HG03354 (cell line): ENCODE measurements around the gene RBM33.
A peak's percentile ranks its signal among the peaks of the same experiment; 100 is the strongest.

Source experiments
- ATAC-seq: cut with Tn5 transposase; IDR thresholded peaks from one replicate; pipeline ENCODE4 v1.9.1; 2021; ENCODE audit warnings: mild to moderate bottlenecking; ENCODE audit not compliant: unreplicated experiment, poor library complexity, severe bottlenecking

The RBM33 gene

DNA sequence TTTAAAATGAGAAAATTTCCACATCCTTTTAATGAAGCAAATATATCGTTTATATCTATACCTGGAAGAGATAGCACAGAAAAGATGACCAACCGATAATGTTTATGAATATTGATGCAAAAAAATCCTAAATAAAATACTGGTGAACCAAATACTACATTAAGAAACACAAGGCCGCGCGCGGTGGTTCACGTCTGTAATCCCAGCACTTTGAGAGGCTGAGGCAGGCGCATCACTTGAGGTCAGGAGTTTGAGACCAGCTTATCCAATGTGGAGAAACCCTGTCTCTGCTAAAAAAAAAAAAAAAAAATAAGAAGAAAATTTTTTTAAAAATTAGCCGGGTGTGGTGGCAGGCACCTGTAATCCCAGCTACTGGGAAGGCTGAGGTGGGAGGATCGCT is 142.0 kb downstream of the RBM33 start:
- no peak for ATAC-seq

DNA sequence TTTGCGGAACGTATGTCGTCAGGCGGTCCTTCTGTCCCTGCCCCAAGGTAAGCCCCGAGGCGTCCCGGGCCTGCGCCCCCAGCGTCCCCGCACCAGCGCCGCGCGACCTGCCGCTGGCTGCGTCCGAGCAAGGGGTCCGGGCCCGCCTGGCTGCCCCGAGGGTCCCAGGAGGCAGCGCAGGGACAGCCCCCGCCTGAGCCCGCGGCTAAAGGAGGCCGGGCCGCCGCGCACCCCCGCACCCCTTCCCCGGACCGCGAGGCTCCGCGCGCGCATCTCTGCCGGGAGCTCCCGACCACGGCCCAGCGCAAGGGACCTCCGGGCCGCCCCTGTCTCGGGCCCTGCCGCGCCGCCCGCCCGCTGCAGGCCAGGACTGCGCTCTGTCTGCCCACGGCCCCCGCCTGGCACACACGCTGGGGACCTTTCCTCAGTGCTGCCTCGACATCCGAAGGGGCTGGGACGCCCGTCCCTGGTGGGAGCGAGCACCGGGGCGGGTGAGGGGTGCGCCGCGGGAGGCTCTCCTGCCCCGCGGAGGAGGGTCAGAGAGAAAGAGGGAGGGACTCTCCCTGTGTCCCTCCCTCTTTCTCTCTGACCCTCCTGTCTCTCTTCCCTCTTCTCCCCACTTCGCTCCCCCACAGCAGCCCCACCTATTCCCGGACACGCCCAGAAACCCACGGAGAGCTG is 142.8 kb downstream of the RBM33 start:
- ATAC-seq: peak; percentile 33

DNA sequence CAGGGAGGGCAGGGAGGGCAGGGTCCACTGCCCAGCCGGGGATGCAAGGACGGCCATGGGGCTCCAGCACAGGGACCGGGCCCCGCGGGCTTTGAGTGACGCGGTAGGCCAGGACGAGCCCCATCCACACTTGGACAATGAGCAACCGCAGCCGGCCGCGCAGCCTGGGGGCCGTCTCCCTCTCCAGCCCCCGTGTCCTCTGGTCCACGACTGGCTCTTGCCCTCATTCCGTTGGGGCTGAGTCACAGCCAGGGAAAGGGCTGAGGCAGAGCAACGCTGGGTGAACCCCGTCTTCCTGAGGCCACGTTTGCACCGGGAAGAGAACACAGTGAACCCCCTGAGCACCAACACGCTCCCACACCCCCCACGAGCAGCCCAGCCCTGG is 144.1 kb downstream of the RBM33 start:
- no peak for ATAC-seq

DNA sequence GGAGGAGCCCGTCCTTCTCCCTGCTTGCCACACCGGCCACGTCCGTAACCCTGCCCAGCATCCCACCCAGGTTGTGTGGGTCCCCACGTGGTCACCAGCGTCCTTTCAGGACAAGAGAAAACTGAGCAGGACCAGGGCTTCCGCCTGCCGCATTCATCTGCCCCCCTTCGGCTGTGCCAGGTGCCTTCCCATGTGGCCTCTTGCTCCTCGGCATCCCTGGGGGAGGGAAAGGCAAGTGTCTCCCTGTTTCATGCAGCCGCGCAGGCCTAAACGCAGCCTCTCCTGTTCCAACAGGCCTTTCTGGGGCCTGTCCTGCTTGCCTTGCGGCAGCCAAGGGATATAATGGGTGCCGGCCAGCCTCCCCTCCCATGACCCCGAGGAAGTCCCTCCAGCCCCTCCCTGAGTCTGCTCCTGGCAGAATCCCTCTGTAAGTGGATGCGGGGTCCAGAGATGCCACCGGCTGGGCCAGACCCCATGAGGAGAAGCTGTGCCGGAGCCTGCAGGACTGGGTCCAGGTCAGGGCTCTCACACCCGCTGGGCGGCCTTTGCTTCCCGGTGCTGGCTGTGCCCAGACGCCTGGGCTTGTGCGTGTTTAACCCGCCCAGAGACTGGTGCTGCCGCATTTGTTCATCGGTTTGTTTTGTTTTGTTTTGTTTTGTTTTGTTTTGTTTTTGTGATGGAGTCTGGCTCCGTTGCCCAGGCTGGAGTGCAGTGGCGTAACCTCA is 144.7 kb downstream of the RBM33 start:
- ATAC-seq: no peak

DNA sequence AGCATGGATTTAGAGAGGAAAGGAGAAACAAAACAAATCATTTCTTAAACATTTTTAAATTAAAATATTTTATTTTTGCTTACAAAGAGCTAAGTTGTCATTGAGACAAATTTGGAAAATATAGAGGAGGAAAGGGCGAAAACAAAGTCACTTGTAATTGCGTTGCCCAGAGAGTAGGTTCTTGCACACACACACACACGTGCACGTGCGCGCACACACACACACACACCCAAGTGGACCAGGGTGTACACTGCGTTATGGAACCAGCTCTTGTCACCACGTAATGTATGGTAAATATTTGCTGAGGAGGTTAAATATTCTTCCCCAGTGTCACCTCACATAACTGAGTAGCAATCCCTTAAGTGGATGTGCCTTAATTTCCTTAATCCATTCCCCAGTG is 146.2 kb downstream of the RBM33 start:
- no peak for ATAC-seq

DNA sequence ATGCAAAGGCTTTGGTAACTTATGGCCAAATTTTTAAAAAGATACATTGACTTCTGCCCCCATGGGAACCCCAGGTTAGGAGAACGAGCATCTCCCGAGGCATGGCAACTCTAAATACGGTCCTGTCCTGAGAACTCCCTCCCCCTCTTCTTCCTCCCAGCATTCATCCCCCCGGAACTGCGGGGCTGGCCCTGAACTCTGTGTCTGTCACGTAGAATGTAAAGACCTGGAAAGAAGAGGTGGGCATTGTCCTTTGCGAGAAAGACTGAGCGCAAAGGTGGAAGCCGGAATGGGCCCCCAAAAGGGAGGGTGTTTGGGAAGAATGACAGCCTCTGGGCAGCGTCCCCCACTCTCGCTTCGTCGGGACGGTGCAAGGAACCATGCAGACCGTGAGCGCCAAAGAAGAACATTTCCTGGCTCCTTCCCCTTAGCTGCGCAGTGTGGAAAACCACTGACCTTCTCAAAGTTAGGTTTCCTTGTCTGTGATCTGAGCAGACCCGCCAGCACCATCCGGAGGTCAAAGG is 146.8 kb downstream of the RBM33 start:
- ATAC-seq: no peak

DNA sequence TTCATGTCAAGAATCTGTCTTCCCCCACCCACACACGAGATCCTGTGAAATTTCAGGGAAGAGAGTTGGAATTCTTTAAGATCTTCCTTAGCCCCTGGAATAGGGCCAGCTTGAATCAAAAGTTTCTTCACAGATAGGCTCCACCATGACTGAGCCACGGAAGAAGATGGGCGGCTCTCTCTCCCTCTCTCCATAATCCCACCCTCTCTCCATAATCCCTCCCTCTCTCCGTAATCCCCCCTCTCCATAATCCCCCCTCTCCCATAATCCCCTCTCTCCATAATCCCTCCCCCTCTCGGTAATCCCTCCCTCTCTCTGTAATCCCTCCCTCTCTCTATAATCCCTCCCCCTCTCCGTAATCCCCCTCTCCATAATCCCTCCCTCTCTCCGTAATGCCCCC is 147.4 kb downstream of the RBM33 start:
- no peak for ATAC-seq

DNA sequence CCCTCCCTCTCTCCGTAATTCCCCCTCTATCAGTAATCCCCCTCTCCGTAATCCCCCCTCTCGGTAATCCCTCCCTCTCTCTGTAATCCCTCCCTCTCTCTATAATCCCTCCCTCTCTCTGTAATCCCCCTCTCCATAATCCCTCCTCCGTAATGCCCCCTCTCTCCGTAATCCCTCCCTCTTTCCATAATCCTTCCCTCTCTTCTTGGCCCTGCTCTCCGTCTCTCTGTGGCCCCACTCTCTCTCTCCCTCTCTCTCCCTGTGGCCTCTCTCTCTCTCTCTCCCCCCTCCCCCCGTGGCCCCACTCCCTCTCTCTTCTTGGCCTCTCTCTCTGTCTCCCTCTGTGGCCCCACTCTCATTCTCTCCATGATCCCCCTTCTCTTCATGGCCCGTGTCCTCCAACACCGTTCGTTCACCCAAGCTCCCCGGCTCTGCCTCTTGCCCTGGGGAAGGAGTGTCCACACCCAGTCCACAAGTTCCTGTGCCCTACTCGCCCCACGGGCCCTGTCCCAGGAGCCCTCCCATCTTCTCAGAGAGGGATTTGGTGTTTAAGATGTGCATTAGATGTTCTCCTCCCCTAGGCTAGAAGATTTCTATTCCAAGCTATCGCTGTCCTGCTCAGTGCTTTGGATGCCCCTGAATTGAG is 148.0 kb downstream of the RBM33 start:
- no peak for ATAC-seq

DNA sequence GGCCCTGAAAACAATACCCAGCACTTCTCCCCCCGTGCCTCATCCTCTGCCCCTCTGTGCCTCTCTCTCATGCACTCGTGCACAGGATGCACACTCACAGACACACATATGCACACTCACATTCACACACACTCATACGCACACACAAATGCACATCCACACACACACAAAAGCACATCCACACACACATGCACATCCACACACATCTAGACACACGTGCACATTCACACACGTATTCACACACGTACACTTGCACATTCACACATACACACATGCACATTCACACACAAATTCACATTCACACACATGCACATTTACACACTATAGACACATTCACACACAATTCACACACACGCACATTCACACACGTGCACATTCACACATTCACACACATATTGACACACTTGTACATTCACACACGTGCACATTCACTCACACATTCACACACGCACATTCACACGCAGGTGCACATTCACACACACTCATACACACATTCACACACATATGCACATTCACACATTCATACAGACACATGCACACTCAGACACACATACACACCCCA is 148.6 kb downstream of the RBM33 start:
- ATAC-seq: no peak

DNA sequence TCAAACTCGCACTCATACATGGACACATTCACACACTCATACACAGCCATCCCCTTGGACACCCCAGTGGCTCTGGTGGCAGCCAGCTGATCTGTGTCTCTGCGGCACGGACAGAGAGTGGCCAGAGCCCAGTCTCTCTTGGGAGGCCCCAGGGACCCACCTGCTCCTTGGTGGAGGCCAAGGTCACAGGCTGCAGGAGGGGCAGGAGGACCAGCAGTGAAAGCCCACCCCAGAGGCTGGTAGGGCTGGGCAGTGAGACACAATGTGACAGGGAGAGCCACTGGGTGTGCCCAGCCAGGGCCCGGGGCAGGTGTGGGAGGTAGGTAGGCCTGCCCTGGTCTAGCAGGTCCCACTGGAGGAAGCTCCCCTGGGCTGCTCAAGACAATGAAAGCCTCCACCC is 149.3 kb downstream of the RBM33 start:
- no peak for ATAC-seq

DNA sequence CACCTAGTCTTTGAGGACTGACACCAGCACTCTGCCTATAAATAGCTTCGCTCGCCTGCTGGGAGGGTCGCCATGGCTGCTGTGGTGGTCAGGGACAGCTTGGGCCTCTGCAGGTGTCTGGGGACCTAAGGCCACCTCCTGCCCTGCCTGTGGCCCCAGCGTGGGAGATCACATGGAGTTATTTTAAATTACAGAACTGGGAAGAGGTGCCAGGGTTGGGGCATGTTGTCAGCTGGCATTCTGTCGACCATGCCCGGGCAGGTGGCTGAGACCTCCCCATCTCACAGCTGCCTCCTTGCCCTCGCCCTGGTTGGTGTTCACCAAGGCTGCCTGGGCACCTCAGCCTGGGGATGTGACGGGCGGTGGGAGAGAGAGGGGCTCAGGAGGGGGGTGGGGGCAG is 149.7 kb downstream of the RBM33 start:
- ATAC-seq: no peak

DNA sequence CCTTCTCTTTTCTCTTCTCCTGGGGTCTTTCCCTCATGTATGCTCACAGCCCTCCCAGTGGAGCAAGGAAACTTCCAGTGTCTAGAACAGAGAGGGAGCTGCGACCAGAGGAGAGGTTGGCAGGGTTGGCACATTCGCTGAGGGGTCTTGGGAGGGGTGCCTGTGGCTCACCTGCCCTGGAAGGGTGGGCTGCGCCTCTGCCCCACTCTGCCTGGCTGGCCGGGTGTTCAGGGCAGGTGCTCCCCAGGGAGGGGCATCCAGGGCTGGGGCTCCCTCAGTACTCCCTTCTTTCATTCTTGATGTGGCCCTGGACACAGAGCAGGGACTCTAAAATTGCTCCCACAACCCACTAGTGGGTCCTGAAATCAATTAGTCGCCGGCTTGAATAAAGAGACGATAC is 150.9 kb downstream of the RBM33 start:
- ATAC-seq: no peak

DNA sequence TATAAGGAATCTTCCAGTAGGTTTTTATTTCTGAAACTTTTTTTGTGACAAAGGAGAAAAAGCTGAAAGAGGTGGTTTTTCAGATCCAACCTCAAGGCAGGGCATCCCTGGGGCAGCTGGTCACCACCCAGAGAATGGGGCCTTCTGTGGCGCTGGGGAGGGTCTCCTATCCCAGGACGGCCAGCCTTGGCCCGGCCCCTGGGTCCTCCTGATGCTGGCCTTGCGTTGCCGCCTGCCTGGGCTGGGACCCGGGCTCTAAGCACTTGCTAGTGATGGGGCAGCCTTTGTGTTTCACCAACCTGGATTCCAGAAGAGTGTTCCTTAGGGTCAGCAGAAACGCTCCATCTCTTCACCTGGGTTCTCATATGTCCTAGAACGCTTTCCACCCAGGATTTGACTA is 151.5 kb downstream of the RBM33 start:
- ATAC-seq: no peak

DNA sequence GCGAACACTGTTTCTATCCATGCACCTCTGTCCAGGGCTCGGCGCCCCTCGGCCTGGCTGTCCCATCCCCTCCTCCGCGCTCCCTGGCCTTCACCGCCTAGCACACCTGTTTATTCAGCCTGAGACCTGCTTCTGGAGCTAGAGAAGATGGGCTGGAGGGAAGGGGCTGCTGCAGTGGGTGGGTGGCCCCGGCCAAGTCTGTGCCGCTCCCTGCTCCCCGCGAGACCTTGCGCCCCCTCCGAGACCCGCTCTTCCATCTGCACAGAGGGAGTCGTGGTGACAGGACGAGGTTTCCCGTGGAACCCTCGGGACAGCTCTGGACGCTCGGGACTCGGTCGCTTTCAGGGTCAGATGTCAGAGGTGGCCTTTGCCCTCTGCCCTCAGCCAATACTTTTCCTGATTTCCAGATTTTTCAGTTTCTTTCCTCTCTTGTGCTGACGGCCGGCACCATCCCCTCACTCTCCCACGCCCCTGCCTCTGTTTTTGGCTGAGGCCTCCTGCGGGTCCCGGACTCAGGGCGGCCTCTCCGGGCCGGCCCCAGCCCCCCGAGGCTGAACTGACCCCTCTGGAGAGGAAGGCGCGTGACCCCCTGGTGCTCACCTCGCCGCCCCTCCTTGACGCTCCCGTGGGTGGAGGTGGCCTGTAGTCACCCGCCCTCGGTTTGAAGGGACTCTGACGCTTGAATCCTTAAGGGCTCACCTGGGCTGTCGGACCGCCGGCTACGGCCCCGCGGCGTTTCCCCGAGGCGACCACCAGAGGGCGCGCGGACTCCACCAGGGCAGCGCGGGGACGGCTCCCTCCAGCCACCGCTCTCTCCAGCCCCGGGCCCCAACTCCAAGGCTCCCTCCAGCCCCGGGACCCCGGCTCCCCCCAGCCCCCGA is 152.2 kb downstream of the RBM33 start:
- ATAC-seq: peak; percentile 80

DNA sequence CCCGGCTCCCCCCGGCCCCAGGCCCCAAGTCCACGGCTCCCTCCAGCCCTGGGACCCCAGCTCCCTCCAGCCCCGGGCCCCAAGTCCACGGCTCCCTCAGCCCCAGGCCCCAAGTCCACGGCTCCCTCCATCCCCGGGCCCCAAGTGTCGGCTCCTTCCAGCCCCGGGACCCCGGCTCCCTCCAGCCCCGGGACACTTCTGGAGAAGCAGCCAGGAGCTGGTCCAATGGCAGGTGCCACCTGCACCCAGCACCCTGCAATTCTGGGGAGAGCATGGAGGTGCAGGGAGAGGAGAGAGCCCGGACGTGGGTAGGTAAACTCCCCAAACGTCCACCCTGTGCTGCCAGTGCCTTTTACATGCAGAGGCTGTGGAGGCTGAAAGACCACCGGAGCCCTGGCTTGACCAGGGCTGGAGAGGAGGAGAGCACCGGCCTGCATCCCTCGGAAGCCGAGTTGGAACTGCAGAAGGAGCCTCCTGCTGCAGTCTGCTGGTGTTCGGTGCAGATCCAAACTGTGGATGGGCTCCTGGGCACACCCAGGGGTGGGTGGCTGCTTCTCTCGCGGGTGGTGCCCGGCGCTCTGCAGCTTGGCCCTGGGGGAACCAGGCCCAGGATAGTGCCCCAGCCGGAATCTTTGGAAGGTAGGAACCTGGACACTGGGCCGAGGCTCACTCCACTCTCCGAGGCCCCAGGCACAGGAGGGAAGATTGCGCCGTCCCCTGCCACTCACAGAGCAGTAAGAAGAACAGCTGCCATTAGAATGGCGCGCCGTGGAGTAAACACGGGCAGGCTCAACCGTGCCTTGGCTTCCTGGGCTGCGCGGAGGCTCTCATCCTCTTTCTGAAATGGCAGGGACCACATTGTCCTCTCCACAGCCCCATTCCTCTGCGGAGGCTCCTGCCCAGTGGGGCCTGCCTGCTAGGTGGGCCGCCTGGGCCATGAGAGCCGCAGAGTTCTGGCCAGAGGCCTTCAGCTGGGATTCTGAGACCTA is 153.1 kb downstream of the RBM33 start:
- ATAC-seq: peak; percentile 11

DNA sequence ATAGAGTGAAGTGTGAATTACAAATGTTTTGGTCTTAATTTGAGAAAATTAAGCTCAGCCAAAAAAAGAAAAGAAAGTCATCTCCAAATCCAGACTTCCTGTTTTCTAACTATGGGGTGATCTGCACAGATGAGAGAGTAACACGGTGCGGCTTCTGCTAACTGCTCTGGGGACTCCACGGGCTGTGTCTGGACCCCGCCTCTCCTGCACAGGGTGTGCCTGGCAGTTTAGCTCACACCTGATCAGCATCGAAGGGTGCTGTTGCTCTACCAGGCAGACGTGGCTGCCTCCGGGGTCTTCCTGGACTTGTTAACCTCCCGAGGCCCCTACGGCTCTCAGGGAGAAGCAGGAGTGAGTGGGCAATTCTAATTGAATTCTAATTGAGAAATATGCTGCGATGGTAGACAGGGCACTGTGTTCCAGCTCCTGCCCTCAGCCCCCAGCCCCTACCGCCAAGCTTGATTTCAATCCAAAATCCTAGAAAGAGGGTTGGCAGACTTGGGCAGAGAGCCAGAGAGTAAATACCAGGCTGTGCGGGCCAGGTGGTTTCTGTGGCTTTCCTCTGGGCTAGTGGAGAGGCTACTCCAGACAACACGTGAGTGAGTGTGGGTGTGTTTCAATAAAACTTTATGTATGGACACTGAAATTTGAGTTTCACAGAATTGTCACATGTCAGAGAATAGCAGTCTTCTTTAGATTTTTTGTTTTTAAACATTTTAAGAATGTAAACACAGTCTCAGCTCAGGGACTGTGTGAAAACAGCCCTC is 154.4 kb downstream of the RBM33 start:
- ATAC-seq: no peak

DNA sequence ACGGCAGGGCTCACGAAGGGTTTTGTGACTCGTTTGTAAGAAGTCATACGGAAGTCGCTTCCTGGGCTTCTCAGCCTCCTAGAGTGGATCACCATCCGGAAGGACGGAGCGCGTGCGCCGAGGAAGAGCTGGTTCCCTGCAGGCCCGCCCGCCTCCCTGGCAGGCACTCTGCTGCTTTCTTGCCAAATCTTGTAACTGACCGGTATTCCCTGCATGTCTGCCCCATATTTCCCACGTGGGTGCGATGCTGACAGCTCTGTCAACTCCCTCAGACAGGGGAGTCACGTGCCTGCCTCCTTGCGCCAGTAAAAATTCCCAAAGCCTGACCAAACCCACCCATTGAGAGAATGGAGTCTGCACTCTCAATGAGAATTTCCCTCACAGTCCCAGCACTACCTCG is 155.1 kb downstream of the RBM33 start:
- ATAC-seq: no peak

DNA sequence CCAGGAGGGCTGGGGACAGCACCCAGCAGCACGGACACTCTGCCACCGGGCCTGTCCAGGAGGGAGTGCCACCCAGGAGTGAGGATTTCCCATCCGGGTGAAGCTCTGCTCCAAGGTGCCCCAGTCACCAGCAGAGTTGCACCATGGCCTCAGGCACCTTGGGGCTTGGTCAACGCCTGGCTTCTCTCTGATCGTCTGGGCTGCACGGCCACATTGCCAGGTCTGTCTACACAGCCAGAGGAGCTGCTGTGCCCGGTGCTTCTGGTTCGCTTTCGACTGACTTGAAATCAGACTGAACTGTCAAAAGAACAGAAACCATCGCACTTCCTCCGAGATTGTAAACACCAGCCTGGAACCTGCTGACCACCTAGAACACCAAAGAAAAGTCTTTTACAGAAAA is 155.8 kb downstream of the RBM33 start:
- ATAC-seq: no peak
